H1 (cell line): ENCODE results near the gene SHH.

Source experiments
- CTCF ChIP-seq, 3 experiments: IDR thresholded peaks; 1 replicate in 2 of 3; 2 replicates in 1 of 3; pipeline versions ENCODE4 v1.5.1 to v1.6.1; 2011; ENCODE audit warnings: low read length in 3 of 3, mild to moderate bottlenecking in 3 of 3, inconsistent platforms in 2 of 3, low read depth in 1 of 3, moderate library complexity in 1 of 3; ENCODE audit not compliant: insufficient read depth in 1 of 3; ENCODE audit errors: control extremely low read depth in 1 of 3
- E2F6 ChIP-seq: IDR thresholded peaks from 2 replicates; pipeline ENCODE4 v1.6.1; 2012; ENCODE audit warnings: inconsistent platforms
- EGR1 ChIP-seq: IDR thresholded peaks from 2 replicates; pipeline ENCODE4 v1.6.1; 2011; ENCODE audit warnings: low read depth, low read length, borderline replicate concordance
- EP300 ChIP-seq, 2 experiments: IDR thresholded peaks; 1 replicate in 1 of 2; 2 replicates in 1 of 2; pipeline ENCODE4 v1.6.1; 2011 to 2012; ENCODE audit warnings: low read depth in 2 of 2, low read length in 2 of 2, mild to moderate bottlenecking in 2 of 2, borderline replicate concordance in 1 of 2, inconsistent platforms in 1 of 2, moderate library complexity in 1 of 2
- GABPA ChIP-seq: IDR thresholded peaks from 2 replicates; pipeline ENCODE4 v1.6.1; 2011; ENCODE audit warnings: mild to moderate bottlenecking, low read length, moderate library complexity, borderline replicate concordance; ENCODE audit not compliant: insufficient read depth
- GTF2F1 ChIP-seq: IDR thresholded peaks from 2 replicates; pipeline ENCODE4 v1.6.1; 2012; ENCODE audit warnings: low read depth, low read length, improper control_type of control experiment, borderline replicate concordance
- HDAC6 ChIP-seq: IDR thresholded peaks from one replicate; pipeline ENCODE4 v1.7.1; 2012; ENCODE audit warnings: low read depth, mild to moderate bottlenecking, inconsistent platforms, low read length, moderate library complexity
- POLR2A ChIP-seq, 2 experiments: IDR thresholded peaks; 1 replicate in 1 of 2; 2 replicates in 1 of 2; pipeline ENCODE4 v1.6.1; 2011; ENCODE audit warnings: low read depth in 2 of 2, low read length in 2 of 2, mild to moderate bottlenecking in 2 of 2; ENCODE audit errors: control extremely low read depth in 1 of 2
- POLR2AphosphoS5 ChIP-seq: IDR thresholded peaks from 2 replicates; pipeline ENCODE4 v1.6.1; 2011; ENCODE audit warnings: low read depth, low read length
- SRF ChIP-seq: IDR thresholded peaks from 2 replicates; pipeline ENCODE4 v1.6.1; 2011; ENCODE audit warnings: mild to moderate bottlenecking, low read depth, low read length, moderate library complexity
- TBP ChIP-seq: IDR thresholded peaks from 2 replicates; pipeline ENCODE4 v1.6.1; 2011; ENCODE audit warnings: low read depth, low read length, improper control_type of control experiment
- YY1 ChIP-seq: IDR thresholded peaks from 2 replicates; pipeline ENCODE4 v1.6.1; 2011; ENCODE audit warnings: low read depth, mild to moderate bottlenecking, low read length

- no peak for TF ChIP-seq POLR2AphosphoS5
- TF ChIP-seq CTCF (IDR thresholded peaks at IDR 0.05; ENCODE audit: control extremely low read depth in 1 of 3, insufficient read depth in 1 of 3, low read depth in 1 of 3, low read length in 3 of 3), result no peak
- no peak for TF ChIP-seq POLR2A (IDR thresholded peaks at IDR 0.05; ENCODE audit: control extremely low read depth in 1 of 2, low read depth in 2 of 2, low read length in 2 of 2)
- TF ChIP-seq GABPA, result no peak
- TF ChIP-seq SRF, result no peak
- no peak for TF ChIP-seq YY1
- TF ChIP-seq GTF2F1, result no peak
- no peak for TF ChIP-seq TBP
- no peak for TF ChIP-seq EGR1
- TF ChIP-seq EP300 (IDR thresholded peaks at IDR 0.05; ENCODE audit: borderline replicate concordance in 1 of 2, low read depth in 2 of 2, low read length in 2 of 2), result no peak
- no peak for TF ChIP-seq E2F6
- no peak for TF ChIP-seq HDAC6
These were observed 2.3 kb upstream of the SHH start for GRCh38 chr7:155814316-155815276.
